HG02759 (cell line): ENCODE measurements around the gene ZNF710.
A peak's percentile ranks its signal among the peaks of the same experiment; 100 is the strongest.
"Not testable (repeated sequence)": the region's sequence is repeated elsewhere in the genome, so short reads cannot be mapped to it uniquely, and the experiment has no call there.

Experiments
- ATAC-seq: cut with Tn5 transposase; IDR thresholded peaks from one replicate; pipeline ENCODE4 v1.9.1; 2021; ENCODE audit warnings: mild to moderate bottlenecking, moderate library complexity; ENCODE audit not compliant: unreplicated experiment

ZNF710 gene

DNA sequence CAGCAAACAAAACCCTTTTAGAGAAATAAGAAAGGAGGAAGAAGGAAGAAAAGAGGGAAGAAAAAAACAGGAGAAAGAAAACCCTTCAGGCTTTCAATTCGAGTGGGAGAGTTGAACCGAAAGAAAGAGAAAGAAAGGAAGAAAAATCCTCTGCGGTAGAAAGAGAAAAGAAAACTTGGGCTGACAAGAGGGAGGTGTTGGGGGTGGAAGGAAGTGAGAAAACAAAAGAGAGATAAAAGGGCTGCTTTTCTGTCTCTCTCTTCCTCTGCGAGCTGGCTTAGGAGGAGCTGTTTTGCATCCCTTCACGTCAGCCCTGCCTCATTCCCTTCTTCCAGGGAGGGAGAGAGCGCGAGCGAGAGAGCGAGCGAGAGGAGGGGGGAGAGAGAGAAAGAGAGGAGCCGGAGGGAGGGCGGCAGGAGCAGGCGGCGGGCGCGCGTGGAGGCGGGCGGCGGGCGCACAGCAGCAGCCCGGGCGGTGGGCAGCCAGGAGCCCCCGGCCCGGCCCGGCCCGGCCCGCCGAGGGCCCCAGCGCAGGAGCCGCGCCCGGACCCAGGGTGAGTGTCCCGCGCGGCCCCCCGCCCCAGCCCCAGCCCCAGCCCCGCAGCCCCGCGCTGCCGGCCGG is at the start of gene ZNF710:
TSS of gene ZNF710 (plus strand) at position 263 of the 621 bp plus-strand sequence. CDS start 65,814 bp downstream, outside the sequence.
- peak; percentile 23 for ATAC-seq

DNA sequence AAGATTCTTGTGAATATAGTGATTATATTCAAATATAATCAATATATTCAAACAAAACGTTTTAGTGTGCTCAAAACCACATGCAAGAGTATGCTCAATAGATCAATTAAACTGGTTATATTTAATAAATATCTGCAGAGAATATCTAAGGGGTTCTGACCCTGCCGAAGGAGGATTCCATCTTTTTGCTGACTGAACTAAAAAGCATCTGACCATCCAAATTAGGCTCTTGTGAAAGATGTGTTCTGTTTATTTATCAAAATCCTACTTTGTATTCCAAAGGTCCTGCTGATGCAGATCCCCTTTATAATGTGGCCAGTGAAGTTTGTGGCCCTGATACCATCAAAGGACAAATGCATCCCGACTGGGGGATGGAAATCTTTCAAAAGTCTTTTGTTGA is 46.6 kb upstream of the ZNF710 start:
- ATAC-seq = no peak

- not testable (repeated sequence) for ATAC-seq
Observed at GRCh38 chr15:89955449-89955998, 45.6 kb upstream of the ZNF710 start.

DNA sequence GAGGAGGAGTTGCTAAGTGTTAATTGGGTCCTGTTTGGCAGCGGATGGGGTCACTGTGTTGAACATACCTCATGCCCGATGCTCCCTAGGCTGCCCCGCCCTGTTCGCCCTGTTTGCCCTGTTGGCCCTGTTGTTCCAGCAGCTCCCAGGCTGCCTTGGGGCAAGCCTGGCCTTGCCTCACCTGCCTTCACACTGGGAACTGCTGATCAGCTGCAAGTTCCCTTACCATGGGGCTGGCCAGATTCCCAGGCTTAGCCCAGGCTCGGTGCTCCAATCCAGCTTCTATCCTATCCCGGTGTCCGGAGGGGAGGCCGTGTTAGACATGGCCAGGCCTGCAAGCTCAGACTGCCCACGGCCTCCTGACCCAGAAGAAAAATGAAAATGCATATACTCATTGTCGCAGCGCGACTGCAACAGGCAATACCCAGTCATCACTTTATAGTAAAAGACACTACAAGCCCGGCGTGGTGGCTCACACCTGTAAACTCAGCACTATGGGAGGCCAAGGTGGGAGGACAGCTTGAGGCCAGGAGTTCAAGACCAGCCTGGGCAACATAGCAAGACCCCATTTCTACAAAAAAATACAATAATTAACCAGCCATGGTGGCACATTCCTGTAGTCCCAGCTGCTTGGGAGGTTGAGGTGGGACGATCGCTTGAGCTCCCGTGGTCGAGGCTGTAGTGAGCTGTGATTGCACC is 42.9 kb upstream of the ZNF710 start:
- ATAC-seq = no peak

- no peak for ATAC-seq
Observed at GRCh38 chr15:89963301-89964231, 37.6 kb upstream of the ZNF710 start.

- ATAC-seq = no peak
Observed at GRCh38 chr15:89964232-89964954, 36.7 kb upstream of the ZNF710 start.

DNA sequence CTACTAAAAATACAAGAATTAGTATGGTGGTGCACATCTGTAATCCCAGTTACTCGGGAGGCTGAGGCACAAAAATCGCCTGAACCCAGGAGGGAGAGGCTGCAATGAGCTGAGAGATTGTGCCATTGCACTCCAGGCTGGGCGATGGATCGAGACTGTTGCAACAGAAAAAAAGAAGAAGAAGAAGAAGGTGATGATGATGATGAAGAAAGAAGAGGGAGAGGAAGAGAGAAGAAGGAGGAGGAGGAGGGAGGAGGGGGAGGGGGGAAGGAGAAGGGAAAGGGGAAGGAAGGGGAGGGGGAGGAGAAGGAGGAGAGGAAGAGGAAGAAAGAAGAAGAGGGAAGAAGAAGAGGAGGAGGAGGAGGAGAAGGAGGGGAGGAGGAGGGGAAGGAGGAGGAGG is 33.2 kb upstream of the ZNF710 start:
- no peak for ATAC-seq

DNA sequence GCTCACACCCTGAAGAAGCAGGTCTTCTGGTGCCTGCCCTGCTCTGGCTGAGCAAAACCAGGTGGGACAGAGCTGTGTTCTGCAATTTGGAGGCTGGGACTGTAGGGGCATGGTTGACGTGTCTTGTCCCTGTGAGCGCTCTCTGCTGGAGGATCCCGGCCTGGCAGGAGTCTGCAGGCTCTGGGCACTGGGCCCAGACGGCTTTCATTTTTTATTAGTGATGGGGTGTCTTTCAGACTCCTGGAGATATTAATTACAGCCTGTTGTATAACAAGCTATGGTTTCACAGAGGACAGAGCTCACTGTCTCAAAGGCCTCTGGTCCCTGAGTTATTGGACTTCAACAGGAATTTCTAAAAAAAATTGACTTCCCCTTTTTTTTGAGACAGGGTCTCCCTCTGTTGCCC is 29.5 kb upstream of the ZNF710 start:
- peak; percentile 55 for ATAC-seq

DNA sequence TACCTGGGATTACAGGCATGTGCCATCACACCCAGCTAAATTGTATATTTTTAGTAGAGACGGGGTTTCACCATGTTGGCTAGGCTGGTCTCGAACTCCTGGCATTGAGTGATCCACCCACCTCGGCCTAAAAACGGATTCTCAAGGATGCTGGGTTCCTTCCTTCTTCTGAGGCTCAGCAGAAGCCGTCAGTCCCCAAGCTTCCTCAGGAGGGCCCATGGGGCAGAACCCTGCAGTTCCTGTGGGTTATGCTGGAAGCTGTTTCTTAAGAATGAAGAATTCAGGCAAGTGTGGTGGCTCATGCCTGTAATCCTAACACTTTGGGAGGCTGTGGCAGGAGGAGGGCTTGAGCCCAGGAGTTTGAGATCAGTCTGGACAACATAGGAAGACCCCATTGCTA is 29.0 kb upstream of the ZNF710 start:
- ATAC-seq = no peak

GRCh38 chr15:89975482-89976245 is 25.5 kb upstream of the ZNF710 start:
- no peak for ATAC-seq

DNA sequence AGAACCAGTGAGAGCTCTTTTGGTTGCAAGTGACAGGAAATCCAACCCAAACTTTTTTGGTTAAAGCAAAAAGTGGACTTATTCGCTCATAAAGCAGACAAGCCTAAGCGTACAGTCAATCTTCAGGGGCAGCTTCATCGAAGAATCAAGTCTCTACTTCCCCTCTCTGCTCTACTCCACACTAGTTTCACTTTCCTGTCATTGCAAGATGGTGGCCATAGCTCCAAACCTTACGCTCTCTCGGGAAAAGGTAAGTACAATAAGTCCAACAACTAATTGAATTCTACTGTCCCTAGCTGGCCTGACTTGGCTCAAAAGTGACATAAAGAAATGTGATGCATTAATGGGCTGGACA is 24.9 kb upstream of the ZNF710 start:
- no peak for ATAC-seq

DNA sequence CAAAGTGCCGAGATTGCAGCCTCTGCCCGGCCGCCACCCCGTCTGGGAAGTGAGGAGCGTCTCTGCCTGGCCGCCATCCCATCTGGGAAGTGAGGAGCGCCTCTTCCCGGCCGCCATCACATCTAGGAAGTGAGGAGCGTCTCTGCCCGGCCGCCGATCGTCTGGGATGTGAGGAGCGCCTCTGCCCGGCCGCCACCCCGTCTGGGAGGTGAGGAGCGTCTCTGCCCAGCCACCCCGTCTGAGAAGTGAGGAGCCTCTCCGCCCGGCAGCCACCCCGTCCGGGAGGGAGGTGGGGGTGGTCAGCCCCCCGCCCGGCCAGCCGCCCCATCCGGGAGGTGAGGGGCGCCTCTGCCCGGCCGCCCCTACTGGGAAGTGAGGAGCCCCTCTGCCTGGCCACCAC is 23.3 kb upstream of the ZNF710 start:
- not testable (repeated sequence) for ATAC-seq

- no peak for ATAC-seq
Observed at GRCh38 chr15:89978914-89979313, 22.2 kb upstream of the ZNF710 start.

DNA sequence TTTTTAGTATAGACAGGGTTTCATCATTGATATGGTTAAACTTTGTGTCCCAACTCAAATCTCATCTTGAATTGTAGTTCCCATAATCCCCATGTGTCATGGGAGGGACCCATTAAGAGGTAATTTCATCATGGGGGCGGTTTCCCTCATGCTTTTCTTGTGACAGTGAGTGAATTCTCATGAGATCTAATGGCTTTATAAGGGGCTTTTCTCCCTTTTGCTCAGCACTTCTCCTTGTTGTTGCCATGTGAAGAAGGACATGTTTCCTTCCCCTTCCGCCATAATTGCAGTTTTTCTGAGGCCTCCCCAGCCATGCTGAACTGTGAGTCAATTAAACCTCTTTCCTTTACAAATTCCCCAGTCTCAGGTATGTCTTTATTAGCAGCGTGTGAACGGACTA is 20.2 kb upstream of the ZNF710 start:
- ATAC-seq = no peak

DNA sequence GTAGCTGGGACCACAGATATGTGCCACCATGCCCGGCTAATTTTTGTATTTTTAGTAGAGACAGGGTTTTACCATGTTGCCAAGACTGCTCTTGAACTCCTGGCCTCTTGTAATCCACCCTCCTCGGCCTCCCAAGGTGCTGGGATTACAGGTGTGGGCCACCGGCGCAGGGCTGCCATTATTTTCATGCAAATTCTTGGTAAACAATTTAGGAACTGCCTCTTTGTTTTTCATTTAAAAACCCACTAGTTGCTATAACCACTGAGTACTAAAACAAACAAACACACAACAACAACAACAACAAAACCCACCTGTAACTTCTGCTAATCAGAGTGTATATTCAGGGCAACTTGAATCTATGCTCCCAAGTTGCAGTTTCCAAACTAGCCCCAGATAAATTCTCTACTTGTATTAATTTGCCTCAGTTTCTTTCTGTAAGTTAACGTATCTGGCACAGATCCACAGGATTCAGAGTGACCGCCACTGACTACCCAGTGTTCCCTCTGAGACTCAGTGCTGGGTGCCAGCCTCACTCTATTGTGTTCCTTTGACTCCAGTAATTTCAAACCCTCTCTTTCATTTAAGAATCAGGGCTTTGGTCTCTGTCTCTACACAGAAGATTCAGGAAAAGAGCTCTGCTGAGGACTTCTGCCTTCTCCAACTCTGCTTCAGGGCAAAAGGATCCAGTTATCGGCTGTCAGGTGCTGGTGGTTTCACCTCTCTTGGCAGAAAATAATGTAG is 18.6 kb upstream of the ZNF710 start:
- ATAC-seq = no peak

- no peak for ATAC-seq
Observed at GRCh38 chr15:89984001-89984400, 17.1 kb upstream of the ZNF710 start.

GRCh38 chr15:89984421-89985010 is 16.6 kb upstream of the ZNF710 start:
- ATAC-seq = no peak

DNA sequence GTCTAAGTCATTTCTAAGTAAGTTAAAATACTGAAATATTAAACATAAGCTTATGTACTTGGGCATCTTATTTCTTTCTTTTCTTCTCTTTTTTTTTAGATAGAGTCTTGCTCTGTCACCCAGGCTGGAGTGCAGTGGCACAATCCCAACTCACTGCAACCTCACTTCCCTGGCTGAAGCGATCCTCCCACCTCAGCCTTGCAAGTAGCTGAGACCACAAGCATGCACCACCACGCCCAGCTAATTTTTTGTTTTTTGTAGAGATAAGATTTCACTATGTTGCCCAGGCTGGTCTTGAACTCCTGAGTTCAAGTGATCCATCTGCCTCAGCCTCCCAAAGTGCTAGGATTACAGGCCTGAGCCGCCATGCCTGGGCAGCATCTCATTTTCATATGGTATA is 16.0 kb upstream of the ZNF710 start:
- ATAC-seq = no peak

DNA sequence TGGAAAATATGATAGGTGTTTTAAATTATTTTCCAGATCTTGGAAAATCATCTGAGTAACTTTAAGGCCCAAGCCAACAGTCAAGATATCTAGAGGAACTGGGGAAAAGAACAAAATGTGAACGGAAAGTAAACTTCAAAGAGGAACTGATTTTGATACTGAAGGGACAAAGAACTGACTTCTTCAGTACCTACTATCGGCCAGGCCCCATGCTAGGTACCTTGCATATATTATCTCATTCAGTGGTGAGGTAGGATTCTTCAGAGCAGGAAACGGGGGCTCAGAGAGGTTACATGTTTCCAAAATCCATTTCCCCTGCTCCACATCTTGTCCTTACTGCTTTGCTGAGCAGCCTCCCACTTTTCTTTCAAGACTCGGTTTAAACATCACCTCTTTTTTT is 9.8 kb upstream of the ZNF710 start:
- no peak for ATAC-seq
